ENCODE results near the gene TMEM135.
"Not testable (repeated sequence)": the region's sequence is repeated elsewhere in the genome, so short reads cannot be mapped to it uniquely, and the experiment has no call there.

Gene TMEM135

GRCh38 chr11:87022254-87022653 lies 15.5 kb upstream of the TMEM135 start:
- no peaks in the 10 kb centered on the region for H3K27me3 ChIP-seq (ENCODE audit: control insufficient read depth, insufficient read depth, low read length)
- H3K4me1 ChIP-seq (ENCODE audit: control insufficient read depth, low read depth, low read length) = peaks cover 5% of the 10 kb centered on the region
- no peak overlapping the region for H3K27ac ChIP-seq (ENCODE audit: low read length)
- H3K36me3 ChIP-seq (ENCODE audit: control insufficient read depth, low read depth, low read length) = no peaks in the 10 kb centered on the region
- H3K9ac ChIP-seq (ENCODE audit: low read length) = no peak overlapping the region
- H3K9me3 ChIP-seq (ENCODE audit: control insufficient read depth, low read depth, low read length) = no peaks in the 10 kb centered on the region
- H3K4me3 ChIP-seq (ENCODE audit: low read length) = no peak overlapping the region

GRCh38 chr11:87022738-87023137 lies 15.0 kb upstream of the TMEM135 start:
- Histone ChIP-seq H3K4me1 (ENCODE audit: control insufficient read depth, low read depth, low read length) (peaks cover 5% of the 10 kb centered on the region), H3K9me3 (ENCODE audit: control insufficient read depth, low read depth, low read length) (no peaks in the 10 kb centered on the region), H3K27me3 (ENCODE audit: control insufficient read depth, insufficient read depth, low read length) (no peaks in the 10 kb centered on the region), H3K4me3 (ENCODE audit: low read length) (no peak overlapping the region), H3K9ac (ENCODE audit: low read length) (no peak overlapping the region), H3K27ac (ENCODE audit: low read length) (no peak overlapping the region), H3K36me3 (ENCODE audit: control insufficient read depth, low read depth, low read length) (no peaks in the 10 kb centered on the region)

DNA sequence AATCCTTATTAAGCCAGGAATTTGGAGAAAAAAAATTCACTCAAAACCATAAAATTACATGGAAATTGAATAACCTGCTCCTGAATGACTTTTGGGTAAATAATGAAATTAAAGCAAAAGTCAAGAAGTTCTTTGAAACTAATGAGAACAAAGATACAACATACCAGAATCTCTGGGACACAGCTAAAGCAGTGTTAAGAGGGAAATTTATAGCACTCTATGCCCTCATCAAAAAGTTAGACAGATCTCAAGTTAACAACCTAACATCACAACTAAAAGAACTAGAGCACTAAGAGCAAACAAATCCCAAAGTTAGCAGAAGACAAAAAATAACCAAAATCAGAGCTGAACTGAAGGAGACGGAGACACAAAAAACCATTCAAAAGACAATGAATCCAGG lies 11.3 kb upstream of the TMEM135 start:
- not testable (repeated sequence) for H3K9ac ChIP-seq (ENCODE audit: low read length); H3K36me3 ChIP-seq (ENCODE audit: control insufficient read depth, low read depth, low read length); H3K27me3 ChIP-seq (ENCODE audit: control insufficient read depth, insufficient read depth, low read length); H3K4me3 ChIP-seq (ENCODE audit: low read length); H3K27ac ChIP-seq (ENCODE audit: low read length); H3K4me1 ChIP-seq (ENCODE audit: control insufficient read depth, low read depth, low read length); H3K9me3 ChIP-seq (ENCODE audit: control insufficient read depth, low read depth, low read length)

GRCh38 chr11:87030458-87031054 lies 7.2 kb upstream of the TMEM135 start:
- no peaks in the 10 kb centered on the region for H3K9me3 ChIP-seq (ENCODE audit: control insufficient read depth, low read depth, low read length)
- H3K27ac ChIP-seq (ENCODE audit: low read length) = no peak overlapping the region
- H3K4me1 ChIP-seq (ENCODE audit: control insufficient read depth, low read depth, low read length) = peaks cover 9% of the 10 kb centered on the region
- no peaks in the 10 kb centered on the region for H3K27me3 ChIP-seq (ENCODE audit: control insufficient read depth, insufficient read depth, low read length)
- H3K9ac ChIP-seq (ENCODE audit: low read length) = no peak overlapping the region
- no peaks in the 10 kb centered on the region for H3K36me3 ChIP-seq (ENCODE audit: control insufficient read depth, low read depth, low read length)
- H3K4me3 ChIP-seq (ENCODE audit: low read length) = no peak overlapping the region

- no peak overlapping the region for H3K9ac ChIP-seq (ENCODE audit: low read length)
- H3K27me3 ChIP-seq (ENCODE audit: control insufficient read depth, insufficient read depth, low read length) = no peaks in the 10 kb centered on the region
- H3K36me3 ChIP-seq (ENCODE audit: control insufficient read depth, low read depth, low read length) = no peaks in the 10 kb centered on the region
- H3K4me1 ChIP-seq (ENCODE audit: control insufficient read depth, low read depth, low read length) = peaks cover 18% of the 10 kb centered on the region
- H3K4me3 ChIP-seq (ENCODE audit: low read length) = no peak overlapping the region
- no peaks in the 10 kb centered on the region for H3K9me3 ChIP-seq (ENCODE audit: control insufficient read depth, low read depth, low read length)
- H3K27ac ChIP-seq (ENCODE audit: low read length) = no peak overlapping the region
Measured at GRCh38 chr11:87031433-87032170, 6.1 kb upstream of the TMEM135 start.

- no peaks in the 10 kb centered on the region for H3K27me3 ChIP-seq (ENCODE audit: control insufficient read depth, insufficient read depth, low read length)
- peaks cover 27% of the 10 kb centered on the region for H3K4me1 ChIP-seq (ENCODE audit: control insufficient read depth, low read depth, low read length)
- H3K9ac ChIP-seq (ENCODE audit: low read length) = no peak overlapping the region
- no peak overlapping the region for H3K4me3 ChIP-seq (ENCODE audit: low read length)
- H3K27ac ChIP-seq (ENCODE audit: low read length) = no peak overlapping the region
- no peaks in the 10 kb centered on the region for H3K9me3 ChIP-seq (ENCODE audit: control insufficient read depth, low read depth, low read length)
- H3K36me3 ChIP-seq (ENCODE audit: control insufficient read depth, low read depth, low read length) = no peaks in the 10 kb centered on the region
Measured at GRCh38 chr11:87033561-87033960, 4.2 kb upstream of the TMEM135 start.

GRCh38 chr11:87035976-87036583 lies 1.7 kb upstream of the TMEM135 start:
- Histone ChIP-seq H3K4me3 (ENCODE audit: low read length) (no peak overlapping the region), H3K9me3 (ENCODE audit: control insufficient read depth, low read depth, low read length) (no peaks in the 10 kb centered on the region), H3K4me1 (ENCODE audit: control insufficient read depth, low read depth, low read length) (peaks cover 44% of the 10 kb centered on the region), H3K27me3 (ENCODE audit: control insufficient read depth, insufficient read depth, low read length) (no peaks in the 10 kb centered on the region), H3K9ac (ENCODE audit: low read length) (no peak overlapping the region), H3K27ac (ENCODE audit: low read length) (no peak overlapping the region), H3K36me3 (ENCODE audit: control insufficient read depth, low read depth, low read length) (no peaks in the 10 kb centered on the region)

GRCh38 chr11:87036756-87037449 lies 831 bp upstream of the TMEM135 start:
- Histone ChIP-seq H3K27me3 (ENCODE audit: control insufficient read depth, insufficient read depth, low read length) (no peaks in the 10 kb centered on the region), H3K9ac (ENCODE audit: low read length) (peak overlapping the region; percentile 72), H3K4me1 (ENCODE audit: control insufficient read depth, low read depth, low read length) (peaks cover 48% of the 10 kb centered on the region), H3K9me3 (ENCODE audit: control insufficient read depth, low read depth, low read length) (no peaks in the 10 kb centered on the region), H3K36me3 (ENCODE audit: control insufficient read depth, low read depth, low read length) (no peaks in the 10 kb centered on the region), H3K27ac (ENCODE audit: low read length) (peak overlapping the region; percentile 37), H3K4me3 (ENCODE audit: low read length) (peak overlapping the region; percentile 97)

DNA sequence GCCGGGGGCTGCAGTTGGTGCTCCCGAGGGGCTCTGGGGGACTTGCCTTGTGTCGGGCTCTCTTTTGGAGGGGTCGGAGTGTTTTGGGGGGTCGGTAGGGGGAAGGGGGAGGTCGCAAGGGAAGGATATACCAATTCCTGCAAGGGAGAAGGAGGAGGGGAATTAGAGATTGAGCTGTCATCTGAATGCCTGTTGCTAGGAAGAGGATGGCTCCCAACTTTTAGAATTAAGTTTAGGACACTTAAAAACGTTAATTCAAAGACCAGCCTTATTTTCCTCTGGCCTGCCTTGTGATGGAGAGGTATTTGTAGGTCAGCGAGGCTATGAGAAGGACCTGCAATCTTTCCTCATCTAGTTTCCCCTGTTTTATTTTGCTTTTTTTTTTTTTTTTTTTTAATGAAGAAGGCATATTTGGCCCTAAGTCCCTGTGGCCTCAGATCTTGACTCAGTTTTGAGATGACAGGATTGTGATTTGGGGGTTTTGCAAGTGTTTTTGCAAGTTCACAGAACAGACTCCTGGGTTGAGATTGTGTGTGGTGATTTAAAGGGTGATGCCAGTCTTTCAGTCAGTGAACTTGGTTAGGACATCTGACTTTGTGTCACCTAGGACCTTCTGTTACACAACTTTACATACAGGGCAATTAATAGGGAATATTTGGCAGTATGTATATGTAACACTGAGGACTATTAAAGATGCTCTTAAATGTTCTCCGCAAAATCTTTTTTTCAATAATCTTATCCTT lies 672 bp downstream of the TMEM135 start:
- H3K27ac ChIP-seq (ENCODE audit: low read length) = peak overlapping the region; percentile 74

GRCh38 chr11:87039371-87039770 lies 1.6 kb downstream of the TMEM135 start:
- peaks cover 39% of the 10 kb centered on the region for H3K4me1 ChIP-seq (ENCODE audit: control insufficient read depth, low read depth, low read length)
- peak overlapping the region; percentile 97 for H3K4me3 ChIP-seq (ENCODE audit: low read length)
- H3K9ac ChIP-seq (ENCODE audit: low read length) = no peak overlapping the region

More for the DNA sequence above, 672 bp downstream of the TMEM135 start:
- peaks cover 47% of the 10 kb centered on the region for H3K4me1 ChIP-seq (ENCODE audit: control insufficient read depth, low read depth, low read length)
- no peaks in the 10 kb centered on the region for H3K9me3 ChIP-seq (ENCODE audit: control insufficient read depth, low read depth, low read length)
- H3K4me3 ChIP-seq (ENCODE audit: low read length) = peak overlapping the region; percentile 97
- H3K27me3 ChIP-seq (ENCODE audit: control insufficient read depth, insufficient read depth, low read length) = no peaks in the 10 kb centered on the region
- H3K36me3 ChIP-seq (ENCODE audit: control insufficient read depth, low read depth, low read length) = no peaks in the 10 kb centered on the region
- H3K9ac ChIP-seq (ENCODE audit: low read length) = peak overlapping the region; percentile 76

DNA sequence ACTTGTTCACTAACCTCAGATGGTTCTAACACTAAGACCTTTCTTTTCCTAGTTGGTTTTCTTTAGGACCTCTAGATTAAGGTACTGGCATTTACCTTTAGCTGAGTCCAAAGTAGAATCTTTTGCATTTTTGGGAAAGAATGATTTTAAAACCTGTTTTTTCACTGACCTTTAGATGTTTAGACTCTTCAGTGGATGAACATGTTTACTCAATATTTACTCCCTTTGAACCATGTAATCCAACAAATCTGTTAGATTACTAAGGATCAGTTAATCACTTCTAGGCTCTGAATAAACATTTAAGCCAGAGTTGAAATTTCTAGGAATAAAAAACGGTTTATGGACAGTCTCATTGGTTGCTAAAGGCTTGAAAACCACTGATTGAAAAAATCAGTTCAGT lies 6.2 kb downstream of the TMEM135 start:
- Histone ChIP-seq H3K36me3 (ENCODE audit: control insufficient read depth, low read depth, low read length) (no peaks in the 10 kb centered on the region), H3K27ac (ENCODE audit: low read length) (no peak overlapping the region)

More at GRCh38 chr11:87039371-87039770, 1.6 kb downstream of the TMEM135 start:
- Histone ChIP-seq H3K27me3 (ENCODE audit: control insufficient read depth, insufficient read depth, low read length) (no peaks in the 10 kb centered on the region), H3K36me3 (ENCODE audit: control insufficient read depth, low read depth, low read length) (no peaks in the 10 kb centered on the region), H3K27ac (ENCODE audit: low read length) (no peak overlapping the region), H3K9me3 (ENCODE audit: control insufficient read depth, low read depth, low read length) (no peaks in the 10 kb centered on the region)

More for the DNA sequence above, 6.2 kb downstream of the TMEM135 start:
- H3K9me3 ChIP-seq (ENCODE audit: control insufficient read depth, low read depth, low read length) = no peaks in the 10 kb centered on the region
- H3K4me3 ChIP-seq (ENCODE audit: low read length) = no peak overlapping the region
- no peaks in the 10 kb centered on the region for H3K27me3 ChIP-seq (ENCODE audit: control insufficient read depth, insufficient read depth, low read length)
- no peak overlapping the region for H3K9ac ChIP-seq (ENCODE audit: low read length)
- peaks cover 24% of the 10 kb centered on the region for H3K4me1 ChIP-seq (ENCODE audit: control insufficient read depth, low read depth, low read length)

All from iPS-18a (cell line).